Neuron (in vitro differentiated cells): ENCODE measurements around the gene PTCH1.

ENCODE experiments used
- H2AFZ ChIP-seq: one replicate; pipeline ENCODE4 v1.6.1; 2013; ENCODE audit warnings: low read depth, mild to moderate bottlenecking, inconsistent platforms, low read length, moderate library complexity
- H3K27me3 ChIP-seq: one replicate; pipeline ENCODE4 v1.6.1; 2013; ENCODE audit warnings: low read length; ENCODE audit not compliant: insufficient read depth
- H3K36me3 ChIP-seq: one replicate; pipeline ENCODE4 v1.6.1; 2013; ENCODE audit warnings: low read length; ENCODE audit not compliant: insufficient read depth
- H3K4me1 ChIP-seq: one replicate; pipeline ENCODE4 v1.6.1; 2013; ENCODE audit warnings: low read length; ENCODE audit not compliant: insufficient read depth
- H3K4me3 ChIP-seq: 2 replicates; pipeline ENCODE4 v1.5.1; 2013; ENCODE audit warnings: mild to moderate bottlenecking, low read length, moderate library complexity
- H3K9me3 ChIP-seq: one replicate; pipeline ENCODE4 v1.6.1; 2013; ENCODE audit warnings: low read length

The PTCH1 gene

DNA sequence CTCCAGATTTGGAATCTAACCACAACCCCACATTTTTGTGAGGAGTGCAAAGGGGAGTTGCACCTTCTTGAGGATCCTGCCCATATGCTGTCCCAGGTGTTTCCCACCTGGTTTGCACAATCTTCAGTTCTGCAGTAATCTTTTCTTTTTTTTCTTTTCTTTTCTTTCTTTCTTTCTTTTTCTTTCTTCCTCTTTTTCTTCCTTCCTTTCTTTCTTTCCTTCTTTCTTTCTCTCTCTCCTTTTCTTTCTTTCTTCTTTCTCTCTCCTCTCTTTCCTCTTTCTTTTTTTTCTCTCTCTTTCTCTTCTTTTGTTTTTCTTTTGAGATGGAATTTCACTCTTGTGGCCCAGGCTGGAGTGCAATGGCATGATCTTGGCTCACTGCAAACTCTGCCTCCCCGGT, 109.2 kb downstream of the PTCH1 start:
- peaks cover 42% of the 10 kb centered on the region for H3K4me1 ChIP-seq
- H3K9me3 ChIP-seq: peaks cover 5% of the 10 kb centered on the region
- no peaks in the 10 kb centered on the region for H3K36me3 ChIP-seq
- H3K4me3 ChIP-seq: no peak overlapping the region
- H3K27me3 ChIP-seq: no peaks in the 10 kb centered on the region
- no peak overlapping the region for H2AFZ ChIP-seq

- Histone ChIP-seq H3K27me3 (no peaks in the 10 kb centered on the region), H3K9me3 (peaks cover 5% of the 10 kb centered on the region), H3K36me3 (no peaks in the 10 kb centered on the region), H2AFZ (no peak overlapping the region), H3K4me3 (no peak overlapping the region), H3K4me1 (peaks cover 28% of the 10 kb centered on the region)
Measured at GRCh38 chr9:95406121-95406520, 110.7 kb downstream of the PTCH1 start.

GRCh38 chr9:95399261-95399660, 117.5 kb downstream of the PTCH1 start:
- Histone ChIP-seq H3K27me3 (no peaks in the 10 kb centered on the region), H3K9me3 (peaks cover 1% of the 10 kb centered on the region), H3K4me1 (no peaks in the 10 kb centered on the region), H2AFZ (no peak overlapping the region), H3K4me3 (no peak overlapping the region), H3K36me3 (no peaks in the 10 kb centered on the region)
